Activated CD8-positive, alpha-beta memory T cell treated with anti-CD3 and anti-CD28 coated beads, Interleukin-2, amount 50 U/mL, for 24 hours (primary cell): ENCODE results near the gene COBL.
"Not testable (repeated sequence)": the region's sequence is repeated elsewhere in the genome, so short reads cannot be mapped to it uniquely, and the experiment has no call there.

Experiments used
- DNase-seq: peaks from one replicate; pipeline ENCODE4 v3.0.0-alpha.2; 2020; ENCODE audit errors: extremely low read depth

Gene COBL

GRCh38 chr7:51000956-51001355 is 315.7 kb downstream of the COBL start:
- no peak for DNase-seq

DNA sequence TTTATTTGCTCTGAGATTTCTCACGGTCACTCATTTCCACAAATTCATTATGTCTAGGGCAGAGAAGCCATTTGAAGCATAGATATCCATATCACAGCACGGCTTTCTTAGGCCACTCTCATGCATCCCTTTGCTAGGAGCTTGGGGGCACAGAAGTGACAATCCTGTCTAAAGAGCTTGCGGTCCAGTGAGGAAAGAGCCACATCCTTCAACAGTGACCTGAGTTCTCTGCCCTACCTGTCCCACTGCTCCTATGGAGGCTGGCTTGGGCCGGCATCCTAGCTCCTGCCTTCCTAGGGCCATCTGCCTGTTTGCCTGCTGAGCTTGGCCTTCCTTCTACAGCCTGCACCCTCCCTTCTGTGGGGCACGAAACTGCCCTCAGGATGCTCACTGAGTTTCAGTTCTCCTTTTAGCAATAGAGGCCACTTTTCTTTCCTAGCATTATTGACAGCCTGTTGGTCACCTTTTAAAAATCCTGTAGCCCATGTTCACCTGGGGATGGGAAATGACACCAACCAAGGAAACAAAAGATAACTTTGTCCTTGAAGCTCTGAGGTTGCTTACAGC is 321.8 kb downstream of the COBL start:
- no peak for DNase-seq

DNA sequence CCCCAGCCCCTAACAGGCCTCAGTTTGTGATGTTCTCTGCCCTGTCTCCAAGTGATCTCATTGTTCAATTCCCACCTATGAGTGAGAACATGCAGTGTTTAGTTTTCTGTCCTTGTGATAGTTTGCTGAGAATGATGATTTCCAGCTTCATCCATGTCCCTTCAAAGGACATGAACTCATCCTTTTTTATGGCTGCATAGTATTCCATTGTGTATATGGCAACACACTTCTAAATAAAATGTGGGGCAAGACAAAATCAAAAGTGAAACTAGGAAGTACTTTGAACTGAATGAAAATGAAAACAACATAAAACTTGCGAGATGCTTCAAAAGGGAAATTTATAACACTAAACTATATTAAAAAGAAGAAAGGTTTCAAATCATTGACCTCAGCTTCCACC is 326.4 kb downstream of the COBL start:
- not testable (repeated sequence) for DNase-seq

- DNase-seq, result no peak
Observed at GRCh38 chr7:50988988-50989387, 327.6 kb downstream of the COBL start.

GRCh38 chr7:50988465-50988864 is 328.1 kb downstream of the COBL start:
- DNase-seq, result no peak

DNA sequence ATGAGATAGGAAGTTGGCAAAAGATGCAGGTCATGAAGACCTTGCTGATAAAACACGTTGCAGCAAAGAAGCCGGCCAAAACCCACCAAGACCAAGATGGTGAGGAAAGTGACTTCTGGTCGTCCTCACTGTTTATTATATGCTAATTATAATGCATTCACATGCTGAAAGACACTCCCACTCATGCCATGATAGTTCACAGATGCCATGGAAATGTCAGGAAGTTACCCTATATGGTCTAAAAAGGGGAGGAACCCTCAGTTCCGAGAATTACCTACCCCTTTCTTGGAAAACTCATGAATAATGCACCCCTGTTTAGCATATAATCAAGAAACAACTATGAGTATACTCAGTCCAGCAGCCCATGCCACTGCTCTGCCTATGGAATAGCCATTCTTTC is 331.5 kb downstream of the COBL start:
- no peak for DNase-seq

DNA sequence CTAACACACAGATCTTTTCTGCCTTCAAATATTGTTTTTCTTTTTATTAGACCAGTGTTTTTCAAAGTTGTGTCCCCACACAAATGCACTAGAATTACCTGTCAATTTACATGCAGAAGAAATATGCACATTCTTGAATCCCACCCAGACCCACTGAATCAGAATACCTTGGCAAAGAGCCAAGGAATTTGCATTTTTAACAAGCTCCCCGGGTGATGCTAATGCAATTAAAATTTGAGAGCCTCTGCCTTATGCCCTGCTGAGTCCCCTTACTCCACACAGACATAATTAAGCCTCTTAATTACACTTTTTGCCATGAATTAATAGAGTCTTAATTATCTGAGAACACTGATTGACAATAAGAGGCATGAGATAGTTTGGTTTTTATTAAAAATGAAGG is 332.8 kb downstream of the COBL start:
- no peak for DNase-seq

GRCh38 chr7:50982626-50983025 is 334.0 kb downstream of the COBL start:
- no peak for DNase-seq

GRCh38 chr7:50981743-50982142 is 334.9 kb downstream of the COBL start:
- DNase-seq, result no peak

GRCh38 chr7:50980411-50980810 is 336.2 kb downstream of the COBL start:
- no peak for DNase-seq

- no peak for DNase-seq
Observed at GRCh38 chr7:50978633-50979215, 337.9 kb downstream of the COBL start.

GRCh38 chr7:50977421-50977820 is 339.2 kb downstream of the COBL start:
- no peak for DNase-seq

DNA sequence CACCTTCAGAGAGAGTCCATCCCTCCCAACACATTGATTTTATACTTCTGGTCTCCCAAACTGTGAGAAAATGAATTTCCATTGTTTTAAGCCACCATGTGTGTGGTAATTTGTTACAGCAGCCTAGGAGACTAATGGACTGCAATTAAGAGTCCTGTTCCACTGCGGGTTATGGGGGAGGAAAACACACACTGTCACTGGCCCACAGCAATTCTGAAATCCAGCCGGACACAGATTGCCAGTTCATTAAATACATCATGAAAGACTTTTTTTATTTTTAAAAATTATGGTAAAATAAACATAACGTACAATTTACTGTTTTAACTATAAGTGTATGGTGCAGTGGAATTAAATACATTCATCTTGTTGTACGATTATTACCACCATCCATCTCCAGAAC is 340.5 kb downstream of the COBL start:
- no peak for DNase-seq

- no peak for DNase-seq
Observed at GRCh38 chr7:50974240-50974639, 342.4 kb downstream of the COBL start.

- DNase-seq, result no peak
Observed at GRCh38 chr7:50973814-50974213, 342.8 kb downstream of the COBL start.

- no peak for DNase-seq
Observed at GRCh38 chr7:50970092-50970491, 346.5 kb downstream of the COBL start.
